ENCODE measurements around the gene CCNH.

The CCNH gene

GRCh38 chr5:87361031-87361445 is 51.7 kb downstream of the CCNH start:
- TF ChIP-seq CTCF (IDR thresholded peaks at IDR 0.05): no peak

DNA sequence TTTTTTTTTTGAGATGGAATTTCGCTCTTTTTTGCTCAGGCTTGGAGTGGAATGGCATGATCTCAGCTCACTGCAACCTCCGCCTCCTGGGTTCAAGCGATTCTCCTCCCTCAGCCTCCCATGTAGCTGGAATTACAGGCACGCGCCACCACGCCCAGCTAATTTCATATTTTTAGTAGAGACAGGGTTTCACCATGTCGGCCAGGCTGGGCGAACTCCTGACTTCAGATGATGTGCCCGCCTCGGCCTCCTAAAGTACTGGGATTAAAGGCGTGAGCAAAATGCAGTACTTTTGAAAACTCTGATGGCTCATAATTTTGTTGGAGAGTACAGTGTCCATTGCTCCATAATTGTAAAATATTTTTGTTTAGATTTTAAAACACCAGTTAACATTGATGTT is 52.6 kb downstream of the CCNH start:
- no peak for TF ChIP-seq CTCF (IDR thresholded peaks at IDR 0.05)

DNA sequence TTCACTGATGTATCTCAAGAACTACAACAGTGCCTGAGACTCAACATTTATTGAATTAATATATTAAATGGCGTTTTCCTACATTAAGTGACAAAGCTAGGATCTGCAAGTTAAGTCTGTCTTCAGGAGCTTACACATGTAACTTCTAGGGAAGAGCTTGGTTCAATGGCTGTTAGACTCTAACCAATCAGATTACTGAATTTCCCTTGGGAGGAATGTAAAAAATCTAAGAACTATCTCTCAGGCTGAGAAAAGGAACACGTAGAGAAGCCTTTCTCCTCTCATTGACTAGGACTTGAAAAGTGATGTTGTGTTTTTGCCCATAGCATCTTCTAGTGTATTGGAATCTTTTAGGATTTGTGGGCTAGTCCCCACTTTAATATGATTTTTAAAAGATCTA is 53.6 kb downstream of the CCNH start:
- no peak for TF ChIP-seq CTCF (IDR thresholded peaks at IDR 0.05)

DNA sequence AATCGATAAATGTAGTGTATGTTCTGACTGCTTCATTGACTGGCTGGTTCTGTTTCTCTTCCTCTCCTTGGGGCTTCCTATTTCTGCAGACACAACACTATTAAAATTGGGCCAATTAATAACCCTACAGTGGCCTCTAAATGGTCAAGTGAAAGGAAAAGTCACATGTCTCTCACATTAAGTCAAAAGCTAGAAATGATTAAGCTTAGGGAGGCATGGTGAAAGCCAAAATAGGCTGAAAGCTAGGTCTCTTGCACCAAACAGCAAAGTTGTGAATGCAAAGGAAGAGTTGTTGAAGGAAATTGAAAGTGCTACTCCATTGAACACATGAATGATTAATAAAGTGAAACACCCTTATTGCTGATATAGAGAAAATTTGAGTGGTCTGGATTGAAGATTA is 58.2 kb downstream of the CCNH start:
- TF ChIP-seq CTCF (IDR thresholded peaks at IDR 0.05): no peak

DNA sequence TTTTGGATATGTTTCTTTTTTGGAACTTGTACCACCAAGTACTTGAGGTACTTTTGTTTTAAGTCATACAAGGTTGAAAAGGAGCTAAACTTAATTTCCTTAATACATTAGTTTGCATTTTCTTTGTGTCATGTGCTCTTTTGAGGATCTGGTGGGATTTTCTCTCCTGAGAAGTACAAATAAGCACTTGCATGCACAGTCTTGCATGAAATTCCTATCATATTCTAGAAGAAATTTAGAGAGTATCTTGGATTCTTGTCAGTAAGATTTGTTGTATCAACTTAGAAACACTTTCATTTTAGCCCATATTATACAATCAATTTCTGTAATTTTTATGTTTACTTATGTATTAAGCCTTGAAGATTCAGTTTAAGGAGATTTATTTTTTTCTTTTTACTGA is 64.9 kb downstream of the CCNH start:
- TF ChIP-seq CTCF (IDR thresholded peaks at IDR 0.05): no peak

- no peak for TF ChIP-seq CTCF (IDR thresholded peaks at IDR 0.05)
These were observed 65.5 kb downstream of the CCNH start for GRCh38 chr5:87347272-87347671.

Measured in LNCAP (cell line).